Measurements from ENCODE around the gene SUSD3.

Gene SUSD3

GRCh38 chr9:93076101-93076791 lies 17.7 kb downstream of the SUSD3 start:
- DNase-seq (ENCODE audit: low spot score), result no peak

GRCh38 chr9:93076792-93077128 lies 18.3 kb downstream of the SUSD3 start:
- no peak for DNase-seq (ENCODE audit: low spot score)

DNA sequence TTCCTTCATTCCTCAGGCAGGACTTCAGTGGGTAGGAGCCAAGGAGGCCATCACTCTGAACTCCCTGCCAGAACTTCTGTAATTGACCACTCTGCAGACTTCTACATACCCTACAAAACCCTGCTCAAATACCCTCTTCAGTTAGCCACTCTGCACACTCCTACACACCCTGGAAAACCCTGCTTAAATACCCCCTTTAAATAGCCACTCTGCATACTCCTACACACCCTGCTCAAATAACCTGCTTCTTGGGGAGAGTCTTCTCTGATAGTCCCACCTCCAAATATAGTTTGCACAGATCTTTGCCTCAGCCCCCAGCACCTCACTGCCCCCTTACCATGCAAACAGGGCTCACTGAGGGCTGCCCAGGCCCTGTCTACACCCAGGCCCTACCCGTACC lies 18.9 kb downstream of the SUSD3 start:
- no peak for DNase-seq (ENCODE audit: low spot score)

GRCh38 chr9:93077811-93078210 lies 19.3 kb downstream of the SUSD3 start:
- no peak for DNase-seq (ENCODE audit: low spot score)

DNA sequence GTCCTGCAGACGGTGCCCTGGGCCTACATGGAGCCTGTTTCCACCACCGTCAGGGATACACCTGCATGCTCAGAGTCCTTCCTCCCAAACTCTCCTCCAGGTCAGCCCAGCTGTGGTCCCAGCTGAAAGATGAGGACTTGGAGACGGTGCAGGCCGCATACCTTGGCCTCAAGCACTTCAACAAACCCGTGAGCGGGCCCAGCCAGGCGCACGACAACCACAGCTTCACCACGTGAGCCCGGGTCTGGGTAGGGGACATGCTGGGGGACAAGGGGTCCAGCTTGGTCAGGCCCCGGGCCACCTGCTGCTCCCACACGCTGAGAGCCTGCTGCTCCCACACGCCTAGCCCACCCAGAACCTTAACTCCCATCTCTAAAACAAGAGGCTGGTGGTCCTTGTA lies 20.9 kb downstream of the SUSD3 start:
- DNase-seq (ENCODE audit: low spot score), result no peak

GRCh38 chr9:93080406-93080805 lies 21.9 kb downstream of the SUSD3 start:
- DNase-seq (ENCODE audit: low spot score), result no peak

- no peak for DNase-seq (ENCODE audit: low spot score)
These were observed 22.6 kb downstream of the SUSD3 start for GRCh38 chr9:93081081-93081529.

DNA sequence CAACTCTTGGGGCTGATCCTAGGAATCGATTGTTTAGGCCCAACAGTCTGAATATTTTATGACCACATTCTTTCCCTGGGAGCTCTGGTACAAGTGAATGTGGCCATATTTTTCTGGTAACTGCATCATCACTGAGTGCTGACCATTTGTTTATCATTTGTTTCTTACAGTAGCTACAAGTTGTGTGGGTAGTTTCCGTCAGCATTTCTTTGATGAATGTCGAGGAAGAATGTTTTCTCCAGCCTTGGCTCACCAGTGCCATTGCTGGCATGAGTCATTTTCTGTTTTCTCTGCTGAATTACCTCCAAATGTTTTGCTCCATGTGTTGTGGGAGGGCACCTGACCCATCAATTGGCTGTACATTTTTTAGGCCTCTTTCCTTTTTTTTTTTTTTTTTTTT lies 23.4 kb downstream of the SUSD3 start:
- DNase-seq (ENCODE audit: low spot score), result no peak

GRCh38 chr9:93082841-93083411 lies 24.4 kb downstream of the SUSD3 start:
- no peak for DNase-seq (ENCODE audit: low spot score)

GRCh38 chr9:93083592-93084470 lies 25.3 kb downstream of the SUSD3 start:
- DNase-seq (ENCODE audit: low spot score), result no peak

GRCh38 chr9:93084471-93084881 lies 26.0 kb downstream of the SUSD3 start:
- DNase-seq (ENCODE audit: low spot score), result no peak

DNA sequence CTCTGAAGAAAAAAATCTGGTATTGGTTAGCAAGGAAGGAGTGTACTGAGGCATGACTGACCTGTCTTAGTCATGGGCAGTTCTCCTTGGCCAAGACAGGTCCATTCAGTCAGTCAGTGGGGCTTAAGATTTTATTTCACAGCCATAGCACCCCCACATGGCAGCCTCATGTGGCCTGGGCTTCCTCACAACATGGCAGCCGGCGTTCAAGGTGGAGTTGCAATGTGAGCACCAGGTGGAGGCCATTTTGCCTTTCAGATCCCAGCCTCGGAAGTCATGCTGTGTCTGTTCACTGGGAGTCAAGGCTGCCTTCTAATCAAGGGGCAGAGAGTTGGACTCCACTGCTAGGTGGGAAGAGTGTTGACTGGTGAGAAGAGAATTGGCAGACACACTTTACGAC lies 27.2 kb downstream of the SUSD3 start:
- DNase-seq (ENCODE audit: low spot score), result no peak

- no peak for DNase-seq (ENCODE audit: low spot score)
These were observed 28.1 kb downstream of the SUSD3 start for GRCh38 chr9:93086447-93087224.

- no peak for DNase-seq (ENCODE audit: low spot score)
These were observed 29.6 kb downstream of the SUSD3 start for GRCh38 chr9:93087971-93088655.

DNA sequence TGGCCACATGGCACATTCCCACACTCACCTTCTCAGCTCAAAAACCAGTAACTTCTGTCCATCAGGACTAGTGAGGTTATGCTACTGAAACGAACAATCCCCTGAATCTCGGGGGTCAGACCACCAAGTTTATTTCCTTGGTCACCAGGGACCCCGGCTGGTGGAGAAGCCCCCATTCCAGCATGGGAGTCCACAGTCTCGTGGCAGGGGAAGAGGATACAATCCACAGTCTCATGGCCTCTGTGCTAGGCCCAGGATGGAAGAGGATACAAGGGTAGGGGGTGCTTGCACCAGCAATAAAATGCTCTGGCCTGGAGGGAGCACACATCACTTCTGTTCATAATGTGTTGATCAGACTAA lies 30.1 kb downstream of the SUSD3 start:
- no peak for DNase-seq (ENCODE audit: low spot score)

DNA sequence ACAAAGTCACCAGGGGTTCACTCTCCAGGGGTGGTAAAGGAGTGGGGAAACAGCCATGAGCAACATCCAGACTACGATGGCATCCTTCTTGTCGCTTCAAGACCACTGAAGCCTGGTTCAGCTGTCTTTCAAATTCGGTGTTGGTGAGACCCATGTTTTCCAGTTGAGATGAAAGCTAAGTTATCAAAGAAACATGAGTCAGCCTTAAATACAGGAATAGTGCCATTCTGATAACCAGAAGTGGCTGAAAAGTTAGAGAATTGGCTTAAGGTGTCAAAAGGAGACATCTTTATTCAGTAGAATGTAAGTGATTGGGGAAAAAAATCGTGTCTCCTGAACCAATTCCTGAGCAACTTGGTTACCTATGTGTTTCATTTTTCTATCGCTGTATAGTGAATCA lies 30.5 kb downstream of the SUSD3 start:
- no peak for DNase-seq (ENCODE audit: low spot score)

GRCh38 chr9:93089481-93089991 lies 31.0 kb downstream of the SUSD3 start:
- DNase-seq (ENCODE audit: low spot score), result no peak

DNA sequence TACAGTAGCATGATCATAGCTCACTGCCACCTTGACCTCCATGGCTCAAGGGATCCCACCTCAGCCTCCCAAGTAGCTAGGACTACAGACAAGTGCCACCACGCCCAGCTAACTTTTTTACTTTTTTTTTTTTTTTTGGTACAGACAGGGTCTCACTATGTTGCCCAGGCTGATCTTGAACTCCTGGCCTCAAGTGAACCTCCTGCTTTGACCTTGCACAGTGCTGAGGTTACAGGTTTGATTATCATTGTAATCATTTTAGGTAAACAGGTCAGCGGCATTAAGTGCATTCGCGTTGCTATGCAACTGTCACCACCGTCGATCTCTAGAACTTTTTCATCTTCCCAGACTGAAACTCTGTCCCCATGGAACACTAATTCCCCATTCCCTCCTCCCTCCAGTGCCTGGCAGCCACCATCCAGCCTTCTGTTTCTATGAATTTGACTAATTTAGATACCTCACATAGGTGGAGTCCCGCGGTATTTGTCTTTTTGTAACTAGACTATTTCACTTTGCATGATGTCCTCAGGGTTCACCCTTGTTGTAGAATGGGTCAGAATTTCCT lies 31.7 kb downstream of the SUSD3 start:
- no peak for DNase-seq (ENCODE audit: low spot score)

DNA sequence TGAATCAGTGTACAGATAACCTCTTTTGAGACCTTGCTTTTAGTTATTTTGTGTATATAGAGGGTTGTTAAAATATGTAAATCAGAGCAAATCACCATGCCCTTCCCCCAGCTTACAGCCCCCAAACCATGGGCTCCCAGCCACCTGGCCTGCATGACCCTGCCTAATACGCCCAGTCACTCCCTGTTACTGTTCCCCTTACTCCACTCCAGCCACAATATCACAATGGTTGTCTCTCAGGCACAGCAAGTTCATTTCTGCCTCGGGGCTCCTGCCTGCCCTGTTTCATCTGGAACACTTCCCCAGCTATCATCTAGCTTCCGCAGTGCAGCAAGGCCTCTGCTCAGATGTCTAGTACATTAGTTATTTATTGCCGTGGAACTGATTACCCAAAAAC lies 32.6 kb downstream of the SUSD3 start:
- no peak for DNase-seq (ENCODE audit: low spot score)

GRCh38 chr9:93091453-93092081 lies 33.1 kb downstream of the SUSD3 start:
- no peak for DNase-seq (ENCODE audit: low spot score)
